ENCODE data around the gene NFKBIB.

GRCh38 chr19:38899447-38900201, at the start of gene NFKBIB, which contains the start of gene SIRT2:
- TF ChIP-seq CTCF (IDR thresholded peaks at IDR 0.05): no peak
- peak; percentile 44 to 69 for TF ChIP-seq POLR2A (IDR thresholded peaks at IDR 0.05)
